ENCODE data around the gene RC3H1.

The RC3H1 gene

GRCh38 chr1:173925306-173926242, 96.6 kb downstream of the RC3H1 start:
- no peaks in the 10 kb centered on the region for H3K27me3 ChIP-seq (ENCODE audit: control insufficient read depth in 1 of 2, insufficient read depth in 2 of 2, low read length in 2 of 2)
- H3K9me3 ChIP-seq (ENCODE audit: control insufficient read depth in 1 of 2, low read length in 2 of 2): no peaks in the 10 kb centered on the region
- no peak overlapping the region for H3K27ac ChIP-seq (ENCODE audit: low read depth, low read length)
- H3K4me1 ChIP-seq (ENCODE audit: control insufficient read depth in 1 of 2, insufficient read depth in 2 of 2, low read length in 2 of 2): peaks cover 9 to 11% of the 10 kb centered on the region in 2 donors
- no peak overlapping the region for H3K9ac ChIP-seq (ENCODE audit: low read depth in 1 of 2, low read length in 2 of 2)
- H3K36me3 ChIP-seq (ENCODE audit: control insufficient read depth in 1 of 2, insufficient read depth in 2 of 2, low read length in 2 of 2): no peaks in the 10 kb centered on the region
- no peak overlapping the region for H3K4me3 ChIP-seq (ENCODE audit: low read depth in 1 of 2, low read length in 2 of 2)

GRCh38 chr1:173920861-173921260, 101.3 kb downstream of the RC3H1 start:
- Histone ChIP-seq H3K27me3 (ENCODE audit: control insufficient read depth in 1 of 2, insufficient read depth in 2 of 2, low read length in 2 of 2) (no peaks in the 10 kb centered on the region), H3K9me3 (ENCODE audit: control insufficient read depth in 1 of 2, low read length in 2 of 2) (no peaks in the 10 kb centered on the region), H3K36me3 (ENCODE audit: control insufficient read depth in 1 of 2, insufficient read depth in 2 of 2, low read length in 2 of 2) (no peaks in the 10 kb centered on the region), H3K27ac (ENCODE audit: low read depth, low read length) (no peak overlapping the region), H3K9ac (ENCODE audit: low read depth in 1 of 2, low read length in 2 of 2) (no peak overlapping the region), H3K4me3 (ENCODE audit: low read depth in 1 of 2, low read length in 2 of 2) (no peak overlapping the region), H3K4me1 (ENCODE audit: control insufficient read depth in 1 of 2, insufficient read depth in 2 of 2, low read length in 2 of 2) (peaks cover 6 to 9% of the 10 kb centered on the region in 2 donors)

- Histone ChIP-seq H3K4me3 (ENCODE audit: low read depth in 1 of 2, low read length in 2 of 2) (no peak overlapping the region), H3K9ac (ENCODE audit: low read depth in 1 of 2, low read length in 2 of 2) (no peak overlapping the region), H3K27me3 (ENCODE audit: control insufficient read depth in 1 of 2, insufficient read depth in 2 of 2, low read length in 2 of 2) (no peaks in the 10 kb centered on the region), H3K4me1 (ENCODE audit: control insufficient read depth in 1 of 2, insufficient read depth in 2 of 2, low read length in 2 of 2) (no peaks in the 10 kb centered on the region), H3K9me3 (ENCODE audit: control insufficient read depth in 1 of 2, low read length in 2 of 2) (no peaks in the 10 kb centered on the region), H3K36me3 (ENCODE audit: control insufficient read depth in 1 of 2, insufficient read depth in 2 of 2, low read length in 2 of 2) (no peaks in the 10 kb centered on the region), H3K27ac (ENCODE audit: low read depth, low read length) (no peak overlapping the region)
These were observed 104.3 kb downstream of the RC3H1 start for GRCh38 chr1:173917635-173918493.

- H3K27ac ChIP-seq (ENCODE audit: low read depth, low read length): no peak within 1 kb of the TSS
- no peaks in the 10 kb centered on the region for H3K9me3 ChIP-seq (ENCODE audit: control insufficient read depth in 1 of 2, low read length in 2 of 2)
- H3K36me3 ChIP-seq (ENCODE audit: control insufficient read depth in 1 of 2, insufficient read depth in 2 of 2, low read length in 2 of 2): no peaks in the 10 kb centered on the region
- no peaks in the 10 kb centered on the region for H3K27me3 ChIP-seq (ENCODE audit: control insufficient read depth in 1 of 2, insufficient read depth in 2 of 2, low read length in 2 of 2)
- H3K4me1 ChIP-seq (ENCODE audit: control insufficient read depth in 1 of 2, insufficient read depth in 2 of 2, low read length in 2 of 2): no peaks in the 10 kb centered on the region
- H3K4me3 ChIP-seq (ENCODE audit: low read depth in 1 of 2, low read length in 2 of 2): no peak within 1 kb of the TSS
- no peak within 1 kb of the TSS for H3K9ac ChIP-seq (ENCODE audit: low read depth in 1 of 2, low read length in 2 of 2)
These were observed 105.0 kb downstream of the RC3H1 start, which contains the start of gene SERPINC1 for GRCh38 chr1:173917149-173917548. Gene SERPINC1, minus strand, starts transcription at chr1:173917327. Its CDS starts 68 bp downstream, at chr1:173917259.

GRCh38 chr1:173916667-173917066, 105.5 kb downstream of the RC3H1 start:
- Histone ChIP-seq H3K9me3 (ENCODE audit: control insufficient read depth in 1 of 2, low read length in 2 of 2) (no peaks in the 10 kb centered on the region), H3K4me3 (ENCODE audit: low read depth in 1 of 2, low read length in 2 of 2) (no peak overlapping the region), H3K9ac (ENCODE audit: low read depth in 1 of 2, low read length in 2 of 2) (no peak overlapping the region), H3K4me1 (ENCODE audit: control insufficient read depth in 1 of 2, insufficient read depth in 2 of 2, low read length in 2 of 2) (no peaks in the 10 kb centered on the region), H3K27me3 (ENCODE audit: control insufficient read depth in 1 of 2, insufficient read depth in 2 of 2, low read length in 2 of 2) (no peaks in the 10 kb centered on the region), H3K36me3 (ENCODE audit: control insufficient read depth in 1 of 2, insufficient read depth in 2 of 2, low read length in 2 of 2) (no peaks in the 10 kb centered on the region), H3K27ac (ENCODE audit: low read depth, low read length) (no peak overlapping the region)

- Histone ChIP-seq H3K9ac (ENCODE audit: low read depth in 1 of 2, low read length in 2 of 2) (no peak overlapping the region), H3K27me3 (ENCODE audit: control insufficient read depth in 1 of 2, insufficient read depth in 2 of 2, low read length in 2 of 2) (no peaks in the 10 kb centered on the region), H3K4me3 (ENCODE audit: low read depth in 1 of 2, low read length in 2 of 2) (no peak overlapping the region), H3K4me1 (ENCODE audit: control insufficient read depth in 1 of 2, insufficient read depth in 2 of 2, low read length in 2 of 2) (no peaks in the 10 kb centered on the region), H3K9me3 (ENCODE audit: control insufficient read depth in 1 of 2, low read length in 2 of 2) (no peaks in the 10 kb centered on the region), H3K27ac (ENCODE audit: low read depth, low read length) (no peak overlapping the region), H3K36me3 (ENCODE audit: control insufficient read depth in 1 of 2, insufficient read depth in 2 of 2, low read length in 2 of 2) (no peaks in the 10 kb centered on the region)
These were observed 106.6 kb downstream of the RC3H1 start for GRCh38 chr1:173915596-173915995.

- Histone ChIP-seq H3K9me3 (ENCODE audit: control insufficient read depth in 1 of 2, low read length in 2 of 2) (no peaks in the 10 kb centered on the region), H3K4me1 (ENCODE audit: control insufficient read depth in 1 of 2, insufficient read depth in 2 of 2, low read length in 2 of 2) (no peaks in the 10 kb centered on the region), H3K36me3 (ENCODE audit: control insufficient read depth in 1 of 2, insufficient read depth in 2 of 2, low read length in 2 of 2) (no peaks in the 10 kb centered on the region), H3K4me3 (ENCODE audit: low read depth in 1 of 2, low read length in 2 of 2) (no peak overlapping the region), H3K9ac (ENCODE audit: low read depth in 1 of 2, low read length in 2 of 2) (no peak overlapping the region), H3K27me3 (ENCODE audit: control insufficient read depth in 1 of 2, insufficient read depth in 2 of 2, low read length in 2 of 2) (no peaks in the 10 kb centered on the region), H3K27ac (ENCODE audit: low read depth, low read length) (no peak overlapping the region)
These were observed 107.7 kb downstream of the RC3H1 start for GRCh38 chr1:173914366-173914871.

- no peaks in the 10 kb centered on the region for H3K4me1 ChIP-seq (ENCODE audit: control insufficient read depth in 1 of 2, insufficient read depth in 2 of 2, low read length in 2 of 2)
- H3K27me3 ChIP-seq (ENCODE audit: control insufficient read depth in 1 of 2, insufficient read depth in 2 of 2, low read length in 2 of 2): no peaks in the 10 kb centered on the region
- no peak overlapping the region for H3K4me3 ChIP-seq (ENCODE audit: low read depth in 1 of 2, low read length in 2 of 2)
- no peak overlapping the region for H3K27ac ChIP-seq (ENCODE audit: low read depth, low read length)
- no peaks in the 10 kb centered on the region for H3K9me3 ChIP-seq (ENCODE audit: control insufficient read depth in 1 of 2, low read length in 2 of 2)
- no peaks in the 10 kb centered on the region for H3K36me3 ChIP-seq (ENCODE audit: control insufficient read depth in 1 of 2, insufficient read depth in 2 of 2, low read length in 2 of 2)
- no peak overlapping the region for H3K9ac ChIP-seq (ENCODE audit: low read depth in 1 of 2, low read length in 2 of 2)
These were observed 109.0 kb downstream of the RC3H1 start for GRCh38 chr1:173913111-173913510.

- Histone ChIP-seq H3K9ac (ENCODE audit: low read depth in 1 of 2, low read length in 2 of 2) (no peak overlapping the region), H3K27ac (ENCODE audit: low read depth, low read length) (no peak overlapping the region), H3K36me3 (ENCODE audit: control insufficient read depth in 1 of 2, insufficient read depth in 2 of 2, low read length in 2 of 2) (no peaks in the 10 kb centered on the region), H3K4me1 (ENCODE audit: control insufficient read depth in 1 of 2, insufficient read depth in 2 of 2, low read length in 2 of 2) (no peaks in the 10 kb centered on the region), H3K27me3 (ENCODE audit: control insufficient read depth in 1 of 2, insufficient read depth in 2 of 2, low read length in 2 of 2) (no peaks in the 10 kb centered on the region), H3K9me3 (ENCODE audit: control insufficient read depth in 1 of 2, low read length in 2 of 2) (no peaks in the 10 kb centered on the region), H3K4me3 (ENCODE audit: low read depth in 1 of 2, low read length in 2 of 2) (no peak overlapping the region)
These were observed 118.2 kb downstream of the RC3H1 start for GRCh38 chr1:173903827-173904531.

All from duodenal mucosa (tissue), 2 donors.